Fibroblast of skin of right biceps (primary cell): ENCODE results near the gene SLC45A3.

Experiments used
- DNase-seq: peaks from one replicate; pipeline ENCODE4 v3.0.0-alpha.2; 2013

Gene SLC45A3

DNA sequence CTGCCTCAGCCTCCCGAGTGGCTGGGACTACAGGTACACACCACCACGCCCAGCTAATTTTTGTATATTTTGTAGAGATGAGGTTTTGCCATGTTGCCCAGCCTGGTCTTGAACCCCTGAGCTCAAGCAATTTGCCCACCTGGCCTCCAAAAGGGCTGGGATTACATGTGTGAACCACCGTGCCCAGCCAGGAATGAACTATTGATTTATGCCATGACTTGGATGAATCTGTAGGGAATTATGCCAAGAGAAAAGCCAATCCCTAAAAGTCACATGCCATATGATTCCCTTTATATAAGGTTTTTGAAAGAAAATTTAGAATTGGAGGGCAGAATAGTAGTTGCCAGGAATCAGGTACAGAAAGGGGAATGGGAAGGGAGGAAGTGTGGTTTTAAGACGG is 19.1 kb upstream of the SLC45A3 start:
- DNase-seq: no peak

- DNase-seq: no peak
These were observed 18.6 kb upstream of the SLC45A3 start for GRCh38 chr1:205698921-205699320.

- DNase-seq: no peak
These were observed 13.2 kb upstream of the SLC45A3 start for GRCh38 chr1:205693421-205693991.

GRCh38 chr1:205692423-205692822 is 12.1 kb upstream of the SLC45A3 start:
- DNase-seq: no peak

DNA sequence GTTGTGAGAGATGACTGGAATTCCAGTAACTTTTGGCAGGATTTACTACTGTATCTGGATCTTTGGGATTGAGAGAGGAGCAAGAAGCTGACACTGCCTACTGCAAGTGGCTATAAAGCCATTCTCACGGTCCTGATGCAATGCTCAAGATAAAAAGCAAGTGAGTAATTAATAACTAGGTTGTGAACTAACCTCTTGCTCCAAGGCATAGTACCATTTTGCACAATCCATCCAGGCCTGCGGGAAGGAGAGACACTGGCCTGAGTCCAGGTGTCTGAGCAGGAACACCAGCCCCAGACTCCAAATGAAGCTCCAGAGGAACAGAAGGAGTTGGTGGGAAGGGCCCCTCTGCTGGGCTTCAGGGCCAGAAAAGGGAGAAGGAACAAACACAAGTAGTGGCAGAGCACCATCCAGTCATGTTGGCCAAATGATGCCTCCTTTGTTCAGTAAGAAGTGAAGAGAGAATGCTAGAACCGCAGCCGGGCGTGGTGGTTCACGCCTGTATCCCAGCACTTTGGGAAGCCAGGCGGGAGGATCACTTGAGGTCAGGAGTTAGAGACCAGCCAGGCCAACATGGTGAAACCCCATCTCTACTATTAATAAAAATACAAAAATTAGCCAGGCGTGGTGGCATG is 9.9 kb upstream of the SLC45A3 start:
- DNase-seq: no peak

DNA sequence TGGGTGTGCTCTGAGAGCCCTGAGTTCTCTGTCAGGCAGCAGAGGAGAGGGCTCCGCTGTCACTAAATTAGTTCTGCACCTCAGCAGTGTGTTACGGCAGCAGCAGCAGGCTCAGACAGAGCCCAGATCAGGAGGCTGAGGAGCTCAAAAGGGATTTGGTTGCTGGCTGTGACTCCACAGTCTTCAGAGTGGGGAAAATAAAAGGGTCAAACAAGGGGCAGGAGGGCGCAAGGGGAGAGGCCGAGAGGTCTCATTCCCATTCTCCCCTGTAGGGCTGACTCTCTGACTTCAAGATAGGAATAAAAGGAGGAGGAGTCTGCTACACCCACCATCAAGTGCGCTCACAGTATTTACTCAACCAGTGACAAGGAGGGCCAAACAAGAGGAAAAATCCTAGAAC is 9.2 kb upstream of the SLC45A3 start:
- no peak for DNase-seq

DNA sequence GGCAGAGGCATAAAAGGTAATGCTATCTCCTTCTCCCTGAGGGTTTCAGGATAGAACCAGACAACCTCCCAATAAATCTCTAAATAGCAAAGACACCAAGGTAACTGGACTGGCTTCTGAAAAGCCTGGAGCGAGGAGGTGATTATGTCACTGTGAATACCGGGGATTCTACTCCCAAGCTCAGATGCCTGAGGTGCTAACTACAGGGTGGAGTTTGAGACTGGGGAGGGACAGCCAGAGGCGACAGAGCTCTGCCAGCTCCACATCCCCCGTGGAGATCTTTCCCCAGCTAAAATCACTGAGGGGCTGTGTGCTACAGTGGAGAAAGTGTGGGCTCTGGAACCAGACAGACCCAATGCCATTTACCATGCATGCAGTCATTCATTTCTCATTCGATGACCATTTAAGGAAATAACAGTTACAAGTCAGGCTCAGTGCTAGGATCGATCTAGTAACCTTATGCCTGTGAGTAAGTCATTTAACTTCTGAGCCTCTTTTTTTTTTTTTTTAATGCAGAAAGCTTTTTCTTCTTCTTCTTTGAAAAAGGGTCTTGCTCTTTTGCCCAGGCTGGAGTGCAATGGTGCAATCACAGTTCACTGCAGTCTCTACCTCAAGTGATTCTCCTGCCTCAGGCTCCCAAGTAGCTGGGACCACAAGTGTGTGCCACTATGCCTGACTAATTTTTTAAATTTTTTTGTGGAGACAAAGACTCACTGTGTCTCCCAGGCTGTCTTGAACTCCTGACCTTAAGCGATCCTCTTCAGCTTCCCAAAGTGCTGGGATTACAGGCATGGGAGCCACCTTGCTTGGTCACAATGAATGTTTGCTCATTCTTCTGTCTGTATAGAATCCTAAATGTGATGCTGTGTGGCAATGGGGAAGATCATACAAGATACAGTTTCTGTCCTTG is 8.1 kb upstream of the SLC45A3 start:
- DNase-seq: no peak

GRCh38 chr1:205687242-205687641 is 6.9 kb upstream of the SLC45A3 start:
- no peak for DNase-seq

GRCh38 chr1:205681364-205681763 is 1.1 kb upstream of the SLC45A3 start:
- no peak for DNase-seq

- DNase-seq: no peak
These were observed 1.8 kb downstream of the SLC45A3 start for GRCh38 chr1:205678286-205679111.

- DNase-seq: no peak
These were observed 3.1 kb downstream of the SLC45A3 start for GRCh38 chr1:205677167-205677566.

DNA sequence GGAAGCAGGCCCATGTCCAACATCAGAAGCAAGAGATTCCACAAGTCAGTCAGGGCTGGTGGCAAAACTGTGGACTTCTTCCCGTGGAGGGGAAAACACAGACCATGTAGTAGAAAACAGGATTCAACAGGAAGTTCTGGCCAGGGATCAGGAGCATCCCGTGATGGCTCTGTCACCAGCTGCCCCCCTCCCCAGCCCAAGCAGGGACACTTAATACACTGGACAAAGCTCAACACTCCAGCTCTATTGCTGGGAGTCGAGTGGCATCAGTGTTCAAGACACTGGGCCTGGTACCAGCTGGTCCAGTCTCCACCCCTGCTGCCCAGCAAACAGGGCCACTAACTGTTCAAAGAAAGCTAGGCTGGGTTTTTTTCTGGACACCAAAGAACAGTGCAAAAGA is 3.7 kb downstream of the SLC45A3 start:
- DNase-seq: no peak

- DNase-seq: no peak
These were observed 4.3 kb downstream of the SLC45A3 start for GRCh38 chr1:205676002-205676401.

DNA sequence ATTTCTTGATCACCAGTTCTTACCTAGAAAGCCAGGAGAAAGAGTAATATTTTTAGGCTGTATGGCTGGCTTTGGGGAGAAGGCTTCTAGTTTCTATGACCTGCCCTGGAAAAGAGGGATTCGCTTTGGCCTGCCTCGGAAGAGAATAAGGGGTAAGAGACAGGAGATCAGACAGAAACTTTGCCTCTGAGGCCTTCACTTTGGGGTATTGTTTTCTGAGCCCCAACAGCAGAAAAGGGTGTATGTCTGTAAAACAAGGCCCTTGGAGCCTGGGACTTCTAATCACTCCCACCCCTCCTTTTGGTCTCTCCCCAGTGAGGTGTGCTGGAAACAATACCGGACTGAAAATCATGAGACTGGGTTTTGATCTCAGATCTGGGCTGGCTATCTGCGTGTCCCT is 5.1 kb downstream of the SLC45A3 start:
- DNase-seq: no peak

- DNase-seq: no peak
These were observed 7.3 kb downstream of the SLC45A3 start for GRCh38 chr1:205672970-205673369.

- no peak for DNase-seq
These were observed 7.9 kb downstream of the SLC45A3 start for GRCh38 chr1:205672395-205672889.

GRCh38 chr1:205670611-205671430 is 9.5 kb downstream of the SLC45A3 start:
- DNase-seq: no peak

DNA sequence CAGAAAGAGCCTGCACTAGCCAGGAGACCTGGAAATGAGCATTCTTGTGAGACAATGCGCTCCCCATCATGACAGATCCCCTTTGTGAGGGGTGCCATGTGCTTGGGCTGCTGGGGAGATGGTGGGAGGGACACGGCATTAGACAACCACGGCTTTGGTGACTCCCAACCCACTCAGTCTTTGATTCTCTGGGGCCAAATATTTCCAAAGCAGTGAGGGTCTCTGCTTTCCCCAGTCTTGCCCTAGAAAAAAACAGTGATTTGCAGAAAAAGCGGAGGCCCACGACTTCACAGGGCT is 10.2 kb downstream of the SLC45A3 start:
- no peak for DNase-seq

GRCh38 chr1:205669341-205670149 is 10.8 kb downstream of the SLC45A3 start:
- DNase-seq: no peak

DNA sequence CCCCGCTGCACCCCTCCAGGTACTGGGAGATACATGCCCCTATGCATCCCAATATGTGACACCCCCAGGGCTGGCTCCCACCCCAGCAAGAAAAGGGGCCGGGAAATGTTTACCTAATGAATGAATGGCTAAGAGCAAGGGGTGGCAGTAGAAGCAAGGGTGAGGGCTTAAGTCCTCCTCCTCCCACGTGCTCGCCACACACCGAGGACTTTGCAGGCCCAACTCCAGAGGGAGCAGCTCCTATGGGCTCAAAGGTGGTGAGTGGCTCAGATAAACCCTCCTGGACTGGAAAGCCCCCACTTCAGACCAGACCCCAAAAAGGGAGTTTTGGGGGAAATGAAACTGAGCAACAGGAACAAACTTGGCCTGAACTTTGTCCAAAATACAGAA is 11.4 kb downstream of the SLC45A3 start:
- DNase-seq: no peak

DNA sequence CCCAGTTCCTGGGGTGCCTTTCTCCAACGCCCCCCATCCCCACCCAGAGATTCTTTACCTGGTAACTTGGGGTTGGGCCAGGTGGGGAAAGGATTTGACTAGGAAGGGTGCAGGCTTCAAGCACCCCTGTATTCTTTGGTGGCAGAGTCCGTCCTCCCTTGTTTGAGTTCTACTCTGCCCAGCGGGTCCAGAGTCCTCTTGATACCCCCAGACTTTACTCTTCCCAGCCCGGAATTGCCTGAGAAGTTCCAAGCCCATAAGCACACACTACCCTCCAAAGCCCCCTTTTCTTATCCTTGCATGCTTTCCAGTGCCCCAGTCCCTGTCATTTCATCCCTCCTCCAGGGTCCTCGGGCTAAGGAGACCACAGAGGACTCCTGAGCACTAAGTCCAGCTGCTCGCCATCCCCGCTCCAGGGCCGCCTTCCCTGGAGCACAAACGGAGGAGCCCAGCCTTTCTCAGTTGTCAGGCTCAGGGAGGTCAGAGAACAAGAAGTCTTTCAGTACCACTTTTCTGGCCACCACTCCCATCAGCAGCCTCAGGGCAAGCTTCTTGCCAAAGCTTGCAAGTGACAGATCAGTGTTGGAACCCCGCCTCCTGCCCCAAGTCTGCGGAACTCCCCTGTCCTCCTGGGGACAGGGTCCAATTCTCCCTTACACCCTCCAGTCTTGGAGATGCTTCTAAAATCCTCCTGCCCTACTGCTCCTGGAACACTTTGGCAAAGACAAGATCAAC is 12.2 kb downstream of the SLC45A3 start:
- no peak for DNase-seq
